Measurements from ENCODE around the gene LRP3. TPM values are rescaled to one million over a fixed set of nuclear protein-coding genes. Genes with fewer than 3 reads are reported as not detected.

Gene LRP3
- polyA plus RNA-seq, 3 donors, result 1.4 to 11.9 (median 4.1) TPM

GRCh38 chr19:33198169-33198568, 4.0 kb downstream of the LRP3 start:
- Histone ChIP-seq H2AFZ (ENCODE audit: insufficient read depth, low read depth, low read length, poor library complexity, severe bottlenecking) (no peak overlapping the region), H3K9ac (ENCODE audit: insufficient read depth, low read length, poor library complexity, severe bottlenecking) (no peak overlapping the region), H3K27ac (ENCODE audit: low read depth in 1 of 2, low read length in 2 of 2) (no peak overlapping the region), H4K20me1 (ENCODE audit: insufficient read depth, low read length) (peaks cover 17% of the 10 kb centered on the region), H3K9me3 (replicated peaks in 1 of 2; ENCODE audit: control insufficient read depth in 1 of 2, insufficient read depth in 1 of 2, low read length in 2 of 2) (no peaks in the 10 kb centered on the region), H3K36me3 (replicated peaks in 1 of 2; ENCODE audit: control insufficient read depth in 1 of 2, insufficient read depth in 2 of 2, low read length in 2 of 2) (peaks cover 14 to 38% of the 10 kb centered on the region in 2 donors), H3K4me1 (ENCODE audit: control insufficient read depth in 1 of 2, insufficient read depth in 2 of 2, low read length in 2 of 2) (peaks cover 49 to 61% of the 10 kb centered on the region in 2 donors), H3K27me3 (ENCODE audit: control insufficient read depth in 2 of 2, insufficient read depth in 2 of 2, low read length in 2 of 2) (no peaks in the 10 kb centered on the region), H3K4me3 (replicated peaks in 1 of 3; ENCODE audit: low read depth in 2 of 3, low read length in 3 of 3) (no peak overlapping the region), H3K4me2 (replicated peaks; ENCODE audit: extremely low read depth, low read length, poor library complexity, severe bottlenecking) (no peak overlapping the region), H3K79me2 (ENCODE audit: insufficient read depth, low read length) (peaks cover 58% of the 10 kb centered on the region)
- no peak overlapping the region for H3K27ac Mint-ChIP-seq
- DNase-seq, result no peak
- H3K27me3 Mint-ChIP-seq (ENCODE audit: low read depth in 3 of 3), result peaks cover 2 to 12% (median 6%) of the 10 kb centered on the region in 3 donors
- intact Hi-C loops (cut with micrococcal nuclease), result no loop called here
- no peak for TF ChIP-seq CTCF (IDR thresholded peaks at IDR 0.05)
- peaks cover 64% of the 10 kb centered on the region for H3K4me1 Mint-ChIP-seq
- WGBS (ENCODE audit: insufficient coverage), result 94% methylated on average over 4 of the region's 7 CpGs
- peaks cover 0 to 2% (median 0%) of the 10 kb centered on the region in 7 donors for H3K9me3 Mint-ChIP-seq
- no peak overlapping the region for H3K4me3 Mint-ChIP-seq
- peaks cover 21 to 42% of the 10 kb centered on the region in 2 donors for H3K36me3 Mint-ChIP-seq

GRCh38 chr19:33199441-33200265, 5.5 kb downstream of the LRP3 start:
- peaks cover 58% of the 10 kb centered on the region for H3K79me2 ChIP-seq (ENCODE audit: insufficient read depth, low read length)
- Mint-ChIP-seq H3K27ac (peak overlapping the region in 1 of 7 donors; percentile 34), H3K36me3 (peaks cover 29 to 57% of the 10 kb centered on the region in 2 donors), H3K27me3 (ENCODE audit: low read depth in 3 of 3) (peaks cover 0 to 5% (median 2%) of the 10 kb centered on the region in 3 donors), H3K9me3 (peaks cover 0 to 2% (median 0%) of the 10 kb centered on the region in 7 donors), H3K4me1 (peaks cover 58% of the 10 kb centered on the region), H3K4me3 (peak overlapping the region in 1 of 2 donors; percentile 64)
- peak in 1 of 3 donors; percentile 24 for DNase-seq
- no peak overlapping the region for H3K4me3 ChIP-seq (replicated peaks in 1 of 3; ENCODE audit: low read depth in 2 of 3, low read length in 3 of 3)
- intact Hi-C loops (cut with micrococcal nuclease), result no loop called here
- H3K4me2 ChIP-seq (replicated peaks; ENCODE audit: extremely low read depth, low read length, poor library complexity, severe bottlenecking), result peak overlapping the region; percentile 15
- H3K27ac ChIP-seq (ENCODE audit: low read depth in 1 of 2, low read length in 2 of 2), result peak overlapping the region in 1 of 2 donors; percentile 36
- H3K9me3 ChIP-seq (replicated peaks in 1 of 2; ENCODE audit: control insufficient read depth in 1 of 2, insufficient read depth in 1 of 2, low read length in 2 of 2), result no peaks in the 10 kb centered on the region
- H3K27me3 ChIP-seq (ENCODE audit: control insufficient read depth in 2 of 2, insufficient read depth in 2 of 2, low read length in 2 of 2), result no peaks in the 10 kb centered on the region
- peak overlapping the region; percentile 32 for H3K9ac ChIP-seq (ENCODE audit: insufficient read depth, low read length, poor library complexity, severe bottlenecking)
- H3K4me1 ChIP-seq (ENCODE audit: control insufficient read depth in 1 of 2, insufficient read depth in 2 of 2, low read length in 2 of 2), result peaks cover 42 to 54% of the 10 kb centered on the region in 2 donors
- no peak overlapping the region for H2AFZ ChIP-seq (ENCODE audit: insufficient read depth, low read depth, low read length, poor library complexity, severe bottlenecking)
- TF ChIP-seq CTCF (IDR thresholded peaks at IDR 0.05), result no peak
- H4K20me1 ChIP-seq (ENCODE audit: insufficient read depth, low read length), result peaks cover 17% of the 10 kb centered on the region
- H3K36me3 ChIP-seq (replicated peaks in 1 of 2; ENCODE audit: control insufficient read depth in 1 of 2, insufficient read depth in 2 of 2, low read length in 2 of 2), result peaks cover 28 to 52% of the 10 kb centered on the region in 2 donors
- WGBS (ENCODE audit: insufficient coverage), result 40% methylated on average over 6 of the region's 8 CpGs

Measured in CD14-positive monocyte (primary cell).